Keratinocyte (primary cell): Measurements from ENCODE around the gene RERE. TPM values are rescaled to one million over a fixed set of nuclear protein-coding genes. Genes with fewer than 3 reads are reported as not detected.

Experiments
- DNase-seq: peaks from one replicate; pipeline ENCODE4 v3.0.0-alpha.2; 2011; ENCODE audit warnings: low read depth, missing footprints, low spot score
- FAIRE-seq: peaks from 2 replicates; lab custom pipeline; 2011; peaks lifted over from hg19 to GRCh38; lab: Jason Lieb, UNC
- H2AFZ ChIP-seq: 2 replicates; pipeline ENCODE4 v1.6.0; 2012; ENCODE audit warnings: low read length, control low read depth, inconsistent platforms; ENCODE audit not compliant: control insufficient read depth
- H3K27ac ChIP-seq: 2 replicates; pipeline ENCODE4 v1.5.1; 2011; ENCODE audit warnings: low read length; ENCODE audit not compliant: control insufficient read depth, insufficient read depth
- H3K27me3 ChIP-seq: 3 replicates; pipeline ENCODE4 v1.6.0; 2011; ENCODE audit warnings: low read length; ENCODE audit not compliant: control insufficient read depth, insufficient read depth; ENCODE audit errors: extremely low read depth
- H3K36me3 ChIP-seq, 2 experiments: 2 replicates in 1 of 2; 3 replicates in 1 of 2; pipeline ENCODE4 v1.5.1; 2011; ENCODE audit warnings: low read length in 2 of 2, mild to moderate bottlenecking in 1 of 2; ENCODE audit not compliant: control insufficient read depth in 2 of 2, insufficient read depth in 2 of 2; ENCODE audit errors: extremely low read depth in 1 of 2
- H3K4me1 ChIP-seq: 3 replicates; pipeline ENCODE4 v1.5.1; 2011; ENCODE audit warnings: low read length; ENCODE audit not compliant: control insufficient read depth, insufficient read depth; ENCODE audit errors: extremely low read depth
- H3K4me2 ChIP-seq: 3 replicates; pipeline ENCODE4 v1.6.0; 2011; ENCODE audit warnings: low read depth, low read length; ENCODE audit not compliant: control insufficient read depth, insufficient read depth; ENCODE audit errors: extremely low read depth
- H3K4me3 ChIP-seq, 3 experiments: fragments of 200-600 bp in 1 of 3; sonication (generic) in 1 of 3; 2 replicates in 2 of 3; 3 replicates in 1 of 3; pipeline ENCODE4 v1.5.1; 2011 to 2016; ENCODE audit warnings: low read length in 3 of 3, mild to moderate bottlenecking in 3 of 3, control low read depth in 2 of 3, inconsistent platforms in 1 of 3, low read depth in 1 of 3, mixed read lengths in 1 of 3, mixed run types in 1 of 3, moderate library complexity in 1 of 3; ENCODE audit not compliant: control insufficient read depth in 2 of 3, insufficient read depth in 2 of 3; ENCODE audit errors: extremely low read depth in 1 of 3
- H3K79me2 ChIP-seq: 2 replicates; pipeline ENCODE4 v1.6.0; 2012; ENCODE audit warnings: low read length; ENCODE audit not compliant: control insufficient read depth, insufficient read depth
- H3K9ac ChIP-seq: 3 replicates; pipeline ENCODE4 v1.6.0; 2011; ENCODE audit warnings: low read length; ENCODE audit not compliant: control insufficient read depth, insufficient read depth; ENCODE audit errors: extremely low read depth
- H3K9me1 ChIP-seq: 3 replicates; pipeline ENCODE4 v1.6.0; 2011; ENCODE audit warnings: low read length; ENCODE audit not compliant: control insufficient read depth, insufficient read depth; ENCODE audit errors: extremely low read depth
- H3K9me3 ChIP-seq: 2 replicates; pipeline ENCODE4 v1.5.1; 2012; ENCODE audit warnings: low read depth, low read length; ENCODE audit not compliant: control insufficient read depth
- H4K20me1 ChIP-seq: 3 replicates; pipeline ENCODE4 v1.6.0; 2011; ENCODE audit warnings: low read length; ENCODE audit not compliant: control insufficient read depth, insufficient read depth; ENCODE audit errors: extremely low read depth
- CTCF ChIP-seq, 3 experiments: IDR thresholded peaks in 1 of 3; conservative IDR thresholded peaks in 1 of 3; optimal IDR thresholded peaks in 1 of 3; 2 replicates in 2 of 3; 3 replicates in 1 of 3; pipeline versions ENCODE3 to v1.5.1; 2011; ENCODE audit warnings: low read length in 3 of 3, mild to moderate bottlenecking in 3 of 3, moderate library complexity in 2 of 3, control low read depth in 1 of 3, inconsistent platforms in 1 of 3; ENCODE audit not compliant: insufficient read depth in 2 of 3; ENCODE audit errors: extremely low read depth in 1 of 3
- EZH2 ChIP-seq: IDR thresholded peaks from one replicate; pipeline ENCODE4 v1.6.1; 2012; ENCODE audit warnings: inconsistent platforms, mild to moderate bottlenecking, low read length, moderate library complexity
- dilution Hi-C: fragments of 300-500 bp; cut with MboI; formaldehyde crosslinking; loops from one replicate; pipeline ENCODE4 v1.7.0; 2020; ENCODE audit warnings: low sequenced_read_pairs; ENCODE audit not compliant: extremely low pct_ligation_motif_present
- polyA plus RNA-seq, 5 experiments: library from polyadenylated mRNA; depleted of rRNA in 3 of 5; stranded (reverse) in 3 of 5; stranded (forward) in 1 of 5; unstranded in 1 of 5; fragments of >200 nt; gene quantifications; 1 replicate in 1 of 5; 2 replicates in 3 of 5; 3 replicates in 1 of 5; pipeline versions ENCODE4 v1.2.1 to v1.2.3, GENCODE V29; 2011 to 2012; ENCODE audit warnings: missing spikeins in 2 of 5, low read depth in 1 of 5, low replicate concordance in 1 of 5

RERE gene
- polyA plus RNA-seq, 1 donor (not counting 4 experiments of a cell fraction or from before 2014, with no cell fraction given), result 3.8 TPM

GRCh38 chr1:8334106-8334851 lies 483.2 kb downstream of the RERE start:
- H3K9me1 ChIP-seq, result no peaks in the 10 kb centered on the region
- FAIRE-seq (no peak), DNase-seq (no peak)
- dilution Hi-C loops, result no loop called here
- no peaks in the 10 kb centered on the region for H3K27me3 ChIP-seq
- H3K36me3 ChIP-seq, result no peaks in the 10 kb centered on the region
- H3K27ac ChIP-seq, result no peak overlapping the region
- no peak overlapping the region for H2AFZ ChIP-seq
- no peaks in the 10 kb centered on the region for H4K20me1 ChIP-seq
- TF ChIP-seq CTCF (optimal IDR thresholded peaks at IDR 0.05 in 1 of 3, IDR thresholded peaks at IDR 0.05 in 1 of 3, conservative IDR thresholded peaks at IDR 0.05 in 1 of 3; ENCODE audit: extremely low read depth in 1 of 3, insufficient read depth in 2 of 3, low read length in 3 of 3) (no peak), EZH2 (no peak)
- no peak overlapping the region for H3K4me2 ChIP-seq
- H3K9ac ChIP-seq, result no peak overlapping the region
- no peaks in the 10 kb centered on the region for H3K79me2 ChIP-seq
- H3K9me3 ChIP-seq, result no peaks in the 10 kb centered on the region
- no peaks in the 10 kb centered on the region for H3K4me1 ChIP-seq
- no peak overlapping the region for H3K4me3 ChIP-seq

- no peaks in the 10 kb centered on the region for H3K36me3 ChIP-seq
- no peak for TF ChIP-seq CTCF (optimal IDR thresholded peaks at IDR 0.05 in 1 of 3, IDR thresholded peaks at IDR 0.05 in 1 of 3, conservative IDR thresholded peaks at IDR 0.05 in 1 of 3; ENCODE audit: extremely low read depth in 1 of 3, insufficient read depth in 2 of 3, low read length in 3 of 3)
- TF ChIP-seq EZH2, result no peak
- no peak overlapping the region for H3K27ac ChIP-seq
- no peaks in the 10 kb centered on the region for H3K79me2 ChIP-seq
- H3K27me3 ChIP-seq, result no peaks in the 10 kb centered on the region
- no peak overlapping the region for H3K4me2 ChIP-seq
- H3K9ac ChIP-seq, result no peak overlapping the region
- no peaks in the 10 kb centered on the region for H4K20me1 ChIP-seq
- dilution Hi-C loops, result no loop called here
- no peak for FAIRE-seq
- DNase-seq, result no peak
- H3K9me1 ChIP-seq, result no peaks in the 10 kb centered on the region
- H3K9me3 ChIP-seq, result no peaks in the 10 kb centered on the region
- no peak overlapping the region for H3K4me3 ChIP-seq
- no peaks in the 10 kb centered on the region for H3K4me1 ChIP-seq
- no peak overlapping the region for H2AFZ ChIP-seq
Observed at GRCh38 chr1:8333246-8333987, 484.0 kb downstream of the RERE start.
